Measurements from ENCODE around the gene COL5A1.

The COL5A1 gene

GRCh38 chr9:134800791-134801339 lies 159.3 kb downstream of the COL5A1 start:
- no peak for DNase-seq (ENCODE audit: extremely low read depth, low read depth)
- no peak for TF ChIP-seq CTCF (IDR thresholded peaks at IDR 0.05; ENCODE audit: low read depth, low read length)

- no peak for DNase-seq (ENCODE audit: extremely low read depth, low read depth)
- no peak for TF ChIP-seq CTCF (IDR thresholded peaks at IDR 0.05; ENCODE audit: low read depth, low read length)
Observed at GRCh38 chr9:134802216-134802795, 160.7 kb downstream of the COL5A1 start.

- DNase-seq (ENCODE audit: extremely low read depth, low read depth) = no peak
Observed at GRCh38 chr9:134804871-134805270, 163.3 kb downstream of the COL5A1 start.

GRCh38 chr9:134807716-134808446 lies 166.3 kb downstream of the COL5A1 start:
- peak; percentile 38 for DNase-seq (ENCODE audit: extremely low read depth, low read depth)
- TF ChIP-seq CTCF (IDR thresholded peaks at IDR 0.05; ENCODE audit: low read depth, low read length) = no peak

More at GRCh38 chr9:134804871-134805270, 163.3 kb downstream of the COL5A1 start:
- no peak for TF ChIP-seq CTCF (IDR thresholded peaks at IDR 0.05; ENCODE audit: low read depth, low read length)

GRCh38 chr9:134808447-134808792 lies 166.8 kb downstream of the COL5A1 start:
- TF ChIP-seq CTCF (IDR thresholded peaks at IDR 0.05; ENCODE audit: low read depth, low read length) = no peak
- no peak for DNase-seq (ENCODE audit: extremely low read depth, low read depth)

- no peak for TF ChIP-seq CTCF (IDR thresholded peaks at IDR 0.05; ENCODE audit: low read depth, low read length)
- no peak for DNase-seq (ENCODE audit: extremely low read depth, low read depth)
Observed at GRCh38 chr9:134809292-134809691, 167.7 kb downstream of the COL5A1 start.

- no peak for TF ChIP-seq CTCF (IDR thresholded peaks at IDR 0.05; ENCODE audit: low read depth, low read length)
Observed at GRCh38 chr9:134809826-134810225, 168.2 kb downstream of the COL5A1 start.

More at GRCh38 chr9:134809826-134810225, 168.2 kb downstream of the COL5A1 start:
- no peak for DNase-seq (ENCODE audit: extremely low read depth, low read depth)

Measured in AG09319 (cell line).